ENCODE measurements around the gene SURF6. TPM values are rescaled to one million over a fixed set of nuclear protein-coding genes. Genes with fewer than 3 reads are reported as not detected.
"Not testable (repeated sequence)": the region's sequence is repeated elsewhere in the genome, so short reads cannot be mapped to it uniquely, and the experiment has no call there.

Gene SURF6
- total RNA-seq, 4 donors from 2014 or later: 11.5 to 17.1 (median 15.8) TPM

DNA sequence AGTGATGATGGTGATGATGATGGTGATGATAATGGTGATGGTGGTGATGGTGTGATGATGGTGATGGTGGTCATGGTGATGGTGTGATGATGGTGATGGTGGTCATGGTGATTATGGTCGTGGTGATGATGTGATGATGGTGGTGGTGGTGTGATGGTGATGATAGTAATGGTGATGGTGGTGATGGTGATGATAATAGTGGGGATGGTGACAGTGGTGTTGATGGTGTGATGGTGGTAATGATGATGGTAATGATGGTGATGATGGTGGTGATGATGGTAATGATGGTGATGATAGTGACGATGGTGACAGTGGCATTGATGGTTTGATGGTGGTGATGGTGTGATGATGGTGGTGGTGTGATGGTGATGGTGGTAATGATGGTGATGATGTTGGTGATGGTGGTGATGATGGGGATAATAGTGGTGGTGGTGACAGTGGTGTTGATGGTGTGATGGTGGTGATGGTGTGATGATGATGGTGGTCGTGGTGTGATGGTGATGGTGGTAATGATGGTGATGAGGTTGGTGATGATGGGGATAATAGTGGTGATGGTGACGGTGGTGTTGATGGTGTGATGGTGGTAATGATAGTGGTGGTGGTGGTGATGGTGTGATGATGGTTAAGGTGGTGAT, 46.6 kb upstream of the SURF6 start:
- H3K27me3 ChIP-seq: no peaks in the 10 kb centered on the region
- no peak overlapping the region for H3K27ac ChIP-seq
- H3K9me3 ChIP-seq: no peaks in the 10 kb centered on the region
- 93% methylated on average over 4 of the region's 4 CpGs for WGBS
- H3K4me1 ChIP-seq: peaks cover 9% of the 10 kb centered on the region
- no peak for DNase-seq (ENCODE audit: low spot score in 2 of 2)
- TF ChIP-seq POLR2AphosphoS5 (IDR thresholded peaks at IDR 0.05) (no peak), EP300 (IDR thresholded peaks at IDR 0.05) (no peak), POLR2A (IDR thresholded peaks at IDR 0.05) (no peak)
- TF ChIP-seq, protein P1, sequence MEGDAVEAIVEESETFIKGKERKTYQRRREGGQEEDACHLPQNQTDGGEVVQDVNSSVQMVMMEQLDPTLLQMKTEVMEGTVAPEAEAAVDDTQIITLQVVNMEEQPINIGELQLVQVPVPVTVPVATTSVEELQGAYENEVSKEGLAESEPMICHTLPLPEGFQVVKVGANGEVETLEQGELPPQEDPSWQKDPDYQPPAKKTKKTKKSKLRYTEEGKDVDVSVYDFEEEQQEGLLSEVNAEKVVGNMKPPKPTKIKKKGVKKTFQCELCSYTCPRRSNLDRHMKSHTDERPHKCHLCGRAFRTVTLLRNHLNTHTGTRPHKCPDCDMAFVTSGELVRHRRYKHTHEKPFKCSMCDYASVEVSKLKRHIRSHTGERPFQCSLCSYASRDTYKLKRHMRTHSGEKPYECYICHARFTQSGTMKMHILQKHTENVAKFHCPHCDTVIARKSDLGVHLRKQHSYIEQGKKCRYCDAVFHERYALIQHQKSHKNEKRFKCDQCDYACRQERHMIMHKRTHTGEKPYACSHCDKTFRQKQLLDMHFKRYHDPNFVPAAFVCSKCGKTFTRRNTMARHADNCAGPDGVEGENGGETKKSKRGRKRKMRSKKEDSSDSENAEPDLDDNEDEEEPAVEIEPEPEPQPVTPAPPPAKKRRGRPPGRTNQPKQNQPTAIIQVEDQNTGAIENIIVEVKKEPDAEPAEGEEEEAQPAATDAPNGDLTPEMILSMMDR (IDR thresholded peaks at IDR 0.05): no peak
- no peaks in the 10 kb centered on the region for H3K36me3 ChIP-seq
- H3K4me3 ChIP-seq: no peak overlapping the region

DNA sequence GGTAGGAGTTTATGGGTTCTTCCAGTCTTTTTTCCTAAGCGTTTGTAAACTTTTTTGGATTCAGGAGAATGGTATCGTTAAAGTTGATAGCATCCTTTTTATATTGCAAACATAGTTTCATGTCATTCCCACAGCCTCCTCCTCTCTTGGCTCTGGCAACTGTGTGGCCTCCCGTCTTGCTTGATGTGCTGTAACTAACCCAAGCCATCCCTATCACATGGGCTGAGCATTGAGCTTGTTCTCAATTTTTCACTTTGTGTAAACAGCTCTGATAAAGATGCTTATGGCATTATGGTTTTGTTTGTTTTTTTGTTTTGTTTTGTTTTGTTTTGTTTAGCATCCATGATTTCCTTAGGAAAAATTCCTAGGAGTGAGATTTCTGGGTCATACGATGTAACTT, 44.7 kb upstream of the SURF6 start:
- WGBS: 83% methylated on average over 4 of the region's 4 CpGs
- Histone ChIP-seq H3K27me3 (no peaks in the 10 kb centered on the region), H3K27ac (no peak overlapping the region), H3K4me1 (peaks cover 20% of the 10 kb centered on the region), H3K4me3 (no peak overlapping the region), H3K9me3 (no peaks in the 10 kb centered on the region), H3K36me3 (no peaks in the 10 kb centered on the region)
- TF ChIP-seq EP300 (IDR thresholded peaks at IDR 0.05): no peak
- TF ChIP-seq, protein P1 (IDR thresholded peaks at IDR 0.05): no peak
- no peak for TF ChIP-seq POLR2AphosphoS5 (IDR thresholded peaks at IDR 0.05)
- TF ChIP-seq POLR2A (IDR thresholded peaks at IDR 0.05): no peak
- no peak for DNase-seq (ENCODE audit: low spot score in 2 of 2)

DNA sequence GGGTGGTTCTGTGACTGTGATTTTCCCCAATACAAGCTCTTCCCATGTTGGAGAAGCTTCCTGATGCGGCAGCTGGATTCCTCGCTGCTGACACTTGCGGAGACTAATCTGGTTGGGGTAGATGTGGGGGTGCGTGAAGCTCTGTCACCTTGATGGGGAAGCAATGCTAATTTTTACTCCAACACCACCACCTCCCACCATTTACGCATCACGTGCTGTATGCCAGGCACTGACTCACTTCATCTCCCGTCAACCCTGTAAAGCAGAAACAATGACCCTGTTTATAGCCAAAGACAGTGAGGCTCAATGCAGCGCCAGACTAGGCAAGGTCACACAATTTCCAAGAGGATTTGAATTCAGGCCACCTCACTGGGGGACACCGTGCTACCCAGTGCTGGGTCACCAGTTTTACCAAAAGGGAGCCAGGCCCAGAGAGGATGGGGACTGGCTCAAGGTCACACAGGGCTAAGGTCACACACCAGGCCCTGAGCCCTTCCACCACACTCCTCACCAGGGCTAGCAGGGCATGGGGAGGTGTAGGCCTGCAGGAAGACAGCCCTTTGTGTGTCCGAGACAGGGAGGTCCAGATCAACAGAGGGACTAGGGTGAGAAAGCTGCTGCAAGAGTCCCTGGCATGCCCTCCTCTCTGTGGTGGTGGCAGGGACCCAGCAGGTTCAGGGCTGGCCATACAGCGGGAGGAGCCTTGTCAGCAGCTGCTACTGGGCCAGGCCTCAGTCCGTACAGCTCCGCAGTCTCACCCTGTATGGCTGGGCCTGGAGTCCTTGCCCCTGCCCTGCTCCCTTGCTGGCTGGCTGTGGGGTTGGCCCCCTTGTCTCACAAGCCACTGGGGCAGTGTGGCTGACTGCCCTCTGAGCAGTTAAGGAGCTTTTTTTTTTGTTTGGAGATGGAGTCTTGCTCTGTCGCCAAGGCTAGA, 43.4 kb upstream of the SURF6 start:
- 90% methylated on average over 14 of the region's 14 CpGs for WGBS
- TF ChIP-seq, protein P1 (IDR thresholded peaks at IDR 0.05): no peak
- TF ChIP-seq POLR2A (IDR thresholded peaks at IDR 0.05) (no peak), POLR2AphosphoS5 (IDR thresholded peaks at IDR 0.05) (no peak)
- Histone ChIP-seq H3K36me3 (no peaks in the 10 kb centered on the region), H3K4me3 (no peak overlapping the region), H3K27ac (no peak overlapping the region), H3K4me1 (peaks cover 29% of the 10 kb centered on the region), H3K27me3 (no peaks in the 10 kb centered on the region), H3K9me3 (no peaks in the 10 kb centered on the region)
- no peak for DNase-seq (ENCODE audit: low spot score in 2 of 2)

DNA sequence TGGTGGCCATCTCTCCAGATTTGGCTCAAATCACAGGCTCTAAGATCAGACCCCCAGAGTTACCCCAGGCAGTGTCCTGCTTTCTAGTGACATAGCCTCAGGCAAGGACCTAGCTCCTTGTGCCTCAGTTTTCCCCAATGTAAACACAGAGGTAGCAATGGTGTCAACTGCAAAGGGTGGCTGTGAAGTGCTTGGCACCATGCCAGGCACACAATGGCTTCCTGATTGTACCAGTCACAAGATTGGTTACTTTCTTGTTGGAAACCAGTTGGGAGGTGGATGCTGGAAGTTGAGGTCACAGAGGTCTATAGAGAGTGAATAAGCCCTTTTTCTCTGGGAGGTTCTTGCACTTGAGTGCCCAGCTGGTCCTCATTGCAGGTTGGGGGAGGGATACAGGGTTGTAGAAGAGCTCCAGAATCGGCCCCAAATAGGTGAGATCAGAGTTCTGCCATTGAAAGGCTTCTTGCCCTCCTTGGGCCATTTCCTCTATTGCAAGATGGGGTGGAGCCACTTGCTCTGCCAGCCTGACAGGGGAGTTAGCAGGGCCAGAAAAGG, 42.5 kb upstream of the SURF6 start:
- no peak for DNase-seq (ENCODE audit: low spot score in 2 of 2)
- Histone ChIP-seq H3K4me3 (no peak overlapping the region), H3K27me3 (no peaks in the 10 kb centered on the region), H3K27ac (no peak overlapping the region), H3K36me3 (no peaks in the 10 kb centered on the region), H3K4me1 (peaks cover 38% of the 10 kb centered on the region), H3K9me3 (no peaks in the 10 kb centered on the region)
- TF ChIP-seq POLR2A (IDR thresholded peaks at IDR 0.05) (no peak), POLR2AphosphoS5 (IDR thresholded peaks at IDR 0.05) (no peak), EP300 (IDR thresholded peaks at IDR 0.05) (no peak)
- TF ChIP-seq, protein P1 (IDR thresholded peaks at IDR 0.05): no peak
- 67% methylated on average over 1 of the region's 1 CpG for WGBS

DNA sequence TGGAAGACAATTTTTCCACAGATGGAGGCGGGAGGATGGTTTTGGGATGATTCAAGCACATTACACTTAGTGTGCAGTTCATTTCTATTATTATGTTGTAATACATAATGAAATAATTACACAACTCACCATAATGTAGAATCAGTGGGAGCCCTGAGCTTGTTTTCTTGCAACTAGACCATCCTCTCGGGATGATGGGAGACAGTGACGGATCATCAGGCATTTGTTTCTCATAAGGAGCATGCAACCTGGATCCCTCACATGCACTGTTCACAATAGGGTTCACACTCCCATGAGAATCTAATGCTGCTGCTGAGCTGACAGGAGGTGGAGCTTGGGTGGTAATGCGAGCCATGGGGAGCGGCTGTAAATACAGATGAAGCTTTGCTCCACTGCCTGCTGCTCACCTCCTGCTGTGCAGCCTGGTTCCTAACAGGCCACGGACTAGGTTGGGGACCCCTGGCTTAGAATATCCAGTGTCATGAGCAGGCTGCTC, 41.8 kb upstream of the SURF6 start:
- 54% methylated on average over 3 of the region's 6 CpGs for WGBS
- no peak overlapping the region for H3K4me3 ChIP-seq
- H3K27ac ChIP-seq: peak overlapping the region; percentile 39
- no peaks in the 10 kb centered on the region for H3K36me3 ChIP-seq
- no peaks in the 10 kb centered on the region for H3K9me3 ChIP-seq
- no peaks in the 10 kb centered on the region for H3K27me3 ChIP-seq
- DNase-seq (ENCODE audit: low spot score in 2 of 2): no peak
- H3K4me1 ChIP-seq: peaks cover 45% of the 10 kb centered on the region
- TF ChIP-seq, protein P1 (IDR thresholded peaks at IDR 0.05): no peak
- peak in 1 of 3 donors; percentile 58 for TF ChIP-seq POLR2AphosphoS5 (IDR thresholded peaks at IDR 0.05)

DNA sequence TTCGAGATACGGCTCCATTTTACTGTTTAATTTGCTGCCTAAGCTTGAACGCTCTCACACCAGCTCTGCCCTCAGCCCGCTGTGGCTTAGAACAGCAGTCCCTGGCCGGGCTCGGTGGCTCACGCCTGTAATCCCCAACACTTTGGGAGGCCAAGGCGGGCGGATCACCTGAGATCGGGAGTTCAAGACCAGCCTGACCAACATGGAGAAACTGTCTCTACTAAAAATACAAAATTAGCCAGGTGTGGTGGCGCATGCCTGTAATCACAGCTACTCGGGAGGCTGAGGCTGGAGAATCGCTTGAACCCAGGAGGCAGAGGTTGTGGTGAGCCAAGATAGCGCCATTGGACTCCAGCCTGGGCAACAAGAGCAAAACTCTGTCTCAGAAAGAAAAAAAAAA, 41.3 kb upstream of the SURF6 start:
- H3K4me1 ChIP-seq: peaks cover 49% of the 10 kb centered on the region
- H3K36me3 ChIP-seq; H3K4me3 ChIP-seq; H3K9me3 ChIP-seq; DNase-seq (ENCODE audit: low spot score in 2 of 2); H3K27me3 ChIP-seq: not testable (repeated sequence)
- H3K27ac ChIP-seq: peak overlapping the region; percentile 39
- 76% methylated on average over 14 of the region's 14 CpGs for WGBS
